ENCODE measurements around the gene SMPD3. TPM values are rescaled to one million over a fixed set of nuclear protein-coding genes. Genes with fewer than 3 reads are reported as not detected.

SMPD3 gene
- total and polyA plus RNA-seq, 2 of the 8 experiments (the other 6 are each of a cell fraction or from before 2014, with no cell fraction given): 0.39 to 1.3 TPM

GRCh38 chr16:68402748-68403040, 45.6 kb downstream of the SMPD3 start:
- Histone ChIP-seq H3K23me2 (ENCODE audit: low read depth, low read length) (no peaks in the 10 kb centered on the region), H4K5ac (ENCODE audit: insufficient read length, low read depth, low read length) (no peak overlapping the region), H3K18ac (ENCODE audit: extremely low read depth, low read length) (no peak overlapping the region), H3K4ac (replicated peaks; ENCODE audit: insufficient read length, low read depth, low read length) (no peak overlapping the region), H3K4me3 (ENCODE audit: extremely low read depth in 1 of 4, insufficient read depth in 2 of 4, low read depth in 3 of 4, low read length in 4 of 4) (no peak overlapping the region), H2BK5ac (ENCODE audit: low read depth, low read length) (no peak overlapping the region), H3K9ac (replicated peaks in 1 of 4; ENCODE audit: extremely low read depth in 1 of 4, low read depth in 3 of 4, low read length in 3 of 4) (no peak overlapping the region), H3K4me2 (ENCODE audit: insufficient read depth in 1 of 2, low read depth in 2 of 2, low read length in 2 of 2) (no peak overlapping the region), H2BK20ac (ENCODE audit: low read length) (no peak overlapping the region), H4K91ac (replicated peaks; ENCODE audit: insufficient read length, low read length) (no peak overlapping the region), H3K79me2 (ENCODE audit: control insufficient read depth in 1 of 2, insufficient read depth in 2 of 2, low read length in 2 of 2) (no peaks in the 10 kb centered on the region), H3K9me3 (ENCODE audit: insufficient read depth in 2 of 2, low read depth in 1 of 2, low read length in 1 of 2) (no peaks in the 10 kb centered on the region), H3K56ac (replicated peaks; ENCODE audit: insufficient read length, low read depth, low read length) (no peak overlapping the region), H2BK15ac (ENCODE audit: low read length) (no peak overlapping the region), H2BK120ac (replicated peaks; ENCODE audit: low read depth, low read length) (no peak overlapping the region), H3K36me3 (ENCODE audit: control insufficient read depth in 2 of 4, insufficient read depth in 4 of 4, low read length in 3 of 4) (no peaks in the 10 kb centered on the region), H4K20me1 (replicated peaks in 1 of 2; ENCODE audit: control insufficient read depth in 1 of 2, insufficient read depth in 2 of 2, low read length in 2 of 2) (peaks cover 0 to 2% of the 10 kb centered on the region in 2 experiments), H2AFZ (ENCODE audit: low read length) (no peak overlapping the region), H3K4me1 (replicated peaks in 1 of 4; ENCODE audit: control insufficient read depth in 3 of 4, insufficient read depth in 4 of 4, low read length in 3 of 4) (peaks cover 0 to 11% (median 5%) of the 10 kb centered on the region in 4 experiments), H3K79me1 (ENCODE audit: low read depth, low read length) (no peaks in the 10 kb centered on the region), H3K14ac (ENCODE audit: insufficient read length) (no peak overlapping the region), H3K27ac (ENCODE audit: low read depth, low read length) (no peak overlapping the region), H3K27me3 (replicated peaks in 1 of 4; ENCODE audit: control insufficient read depth in 3 of 4, extremely low read depth in 1 of 4, insufficient read depth in 3 of 4, low read length in 3 of 4) (no peaks in the 10 kb centered on the region; a peak in 1 of 7 replicates), H2BK12ac (ENCODE audit: low read depth, low read length) (peak overlapping the region; percentile 17; the same call in 1 of the 2 replicates), H3K23ac (ENCODE audit: insufficient read length) (no peak overlapping the region), H4K8ac (ENCODE audit: extremely low read depth, insufficient read depth, low read length) (no peak overlapping the region), H2AK5ac (ENCODE audit: low read depth, low read length) (no peak overlapping the region)
- 78% methylated on average over 3 of the region's 3 CpGs; no CpG with 5 or more reads in 1 of the 2 experiments for WGBS, 2 experiments (ENCODE audit: extremely low coverage in 1 of 2, insufficient coverage in 1 of 2, insufficient read length in 1 of 2, insufficient replicate concordance in 2 of 2, low coverage in 1 of 2, low lambda C conversion rate in 2 of 2, missing lambda C conversion rate in 1 of 2)
- peak; percentile 50 for FAIRE-seq
- TF ChIP-seq TEAD4 (IDR thresholded peaks at IDR 0.05; ENCODE audit: low read depth, low read length): peak; percentile 72; the same call in 1 of the 2 replicates
- TF ChIP-seq MAFK (IDR thresholded peaks at IDR 0.05; ENCODE audit: low read depth, low read length): no peak
- no peak for TF ChIP-seq SAP30 (IDR thresholded peaks at IDR 0.05; ENCODE audit: insufficient read depth, insufficient replicate concordance, low read length)
- no peak for TF ChIP-seq JUND (IDR thresholded peaks at IDR 0.05; ENCODE audit: low read length)
- ChIA-PET CTCF (ENCODE audit: partially characterized antibody) (interaction anchor here (1.0 kb wide), 1 partner anchor 107 kb away, joined by 3 read pairs; no protein-coding TSS in a partner anchor), POLR2A (ENCODE audit: partially characterized antibody) (interaction anchor here (1.2 kb wide), 1 partner anchor 10 kb away, joined by 3 read pairs; no protein-coding TSS in a partner anchor)
- DNase-seq (ENCODE audit: low read depth in 1 of 2, low spot score in 2 of 2): no peak
